GM21528 (cell line): ENCODE measurements around the gene YOD1.
"Not testable (repeated sequence)": the region's sequence is repeated elsewhere in the genome, so short reads cannot be mapped to it uniquely, and the experiment has no call there.

ENCODE experiments used
- ATAC-seq: cut with Tn5 transposase; IDR thresholded peaks from one replicate; pipeline ENCODE4 v1.9.1; 2021; ENCODE audit warnings: mild to moderate bottlenecking, moderate library complexity; ENCODE audit not compliant: unreplicated experiment, low FRiP score

Gene YOD1

GRCh38 chr1:207050480-207051190 lies 373 bp downstream of the YOD1 start:
- peak; percentile 46 for ATAC-seq

- no peak for ATAC-seq
Measured at GRCh38 chr1:207049974-207050391, 1.0 kb downstream of the YOD1 start.

GRCh38 chr1:207049514-207049913 lies 1.5 kb downstream of the YOD1 start:
- ATAC-seq, result no peak

GRCh38 chr1:207049054-207049453 lies 2.0 kb downstream of the YOD1 start:
- no peak for ATAC-seq

GRCh38 chr1:207048041-207048440 lies 3.0 kb downstream of the YOD1 start:
- ATAC-seq, result no peak

GRCh38 chr1:207047505-207047904 lies 3.5 kb downstream of the YOD1 start:
- ATAC-seq, result no peak

GRCh38 chr1:207045453-207045852 lies 5.6 kb downstream of the YOD1 start:
- ATAC-seq, result no peak

- not testable (repeated sequence) for ATAC-seq
Measured at GRCh38 chr1:207041397-207041796, 9.6 kb downstream of the YOD1 start.

GRCh38 chr1:207040181-207040533 lies 10.9 kb downstream of the YOD1 start:
- ATAC-seq, result no peak

GRCh38 chr1:207039380-207040180 lies 11.4 kb downstream of the YOD1 start:
- no peak for ATAC-seq

GRCh38 chr1:207036865-207037264 lies 14.1 kb downstream of the YOD1 start:
- no peak for ATAC-seq

- ATAC-seq, result no peak
Measured at GRCh38 chr1:207035877-207036551, 15.0 kb downstream of the YOD1 start.

GRCh38 chr1:207034998-207035397 lies 16.0 kb downstream of the YOD1 start:
- ATAC-seq, result no peak

- ATAC-seq, result no peak
Measured at GRCh38 chr1:207034208-207034607, 16.8 kb downstream of the YOD1 start.

- no peak for ATAC-seq
Measured at GRCh38 chr1:207033302-207033701, 17.7 kb downstream of the YOD1 start.

GRCh38 chr1:207032528-207033017 lies 18.4 kb downstream of the YOD1 start, which contains the start of gene C1orf116:
C1orf116 (minus strand) TSS chr1:207032756; CDS start chr1:207027598, 5,158 bp downstream.
- no peak for ATAC-seq

- no peak for ATAC-seq
Measured at GRCh38 chr1:207031632-207032264, 19.3 kb downstream of the YOD1 start.

GRCh38 chr1:207031016-207031415 lies 20.0 kb downstream of the YOD1 start:
- no peak for ATAC-seq

- ATAC-seq, result no peak
Measured at GRCh38 chr1:207030522-207031009, 20.4 kb downstream of the YOD1 start.

- no peak for ATAC-seq
Measured at GRCh38 chr1:207029701-207030521, 21.1 kb downstream of the YOD1 start.
